Midbrain (tissue), 1 donor: ENCODE data around the gene NCS1.

Experiments
- DNase-seq: peaks from one replicate; lab custom pipeline; 2025; lab: John Stamatoyannopoulos, UW

Gene NCS1

DNA sequence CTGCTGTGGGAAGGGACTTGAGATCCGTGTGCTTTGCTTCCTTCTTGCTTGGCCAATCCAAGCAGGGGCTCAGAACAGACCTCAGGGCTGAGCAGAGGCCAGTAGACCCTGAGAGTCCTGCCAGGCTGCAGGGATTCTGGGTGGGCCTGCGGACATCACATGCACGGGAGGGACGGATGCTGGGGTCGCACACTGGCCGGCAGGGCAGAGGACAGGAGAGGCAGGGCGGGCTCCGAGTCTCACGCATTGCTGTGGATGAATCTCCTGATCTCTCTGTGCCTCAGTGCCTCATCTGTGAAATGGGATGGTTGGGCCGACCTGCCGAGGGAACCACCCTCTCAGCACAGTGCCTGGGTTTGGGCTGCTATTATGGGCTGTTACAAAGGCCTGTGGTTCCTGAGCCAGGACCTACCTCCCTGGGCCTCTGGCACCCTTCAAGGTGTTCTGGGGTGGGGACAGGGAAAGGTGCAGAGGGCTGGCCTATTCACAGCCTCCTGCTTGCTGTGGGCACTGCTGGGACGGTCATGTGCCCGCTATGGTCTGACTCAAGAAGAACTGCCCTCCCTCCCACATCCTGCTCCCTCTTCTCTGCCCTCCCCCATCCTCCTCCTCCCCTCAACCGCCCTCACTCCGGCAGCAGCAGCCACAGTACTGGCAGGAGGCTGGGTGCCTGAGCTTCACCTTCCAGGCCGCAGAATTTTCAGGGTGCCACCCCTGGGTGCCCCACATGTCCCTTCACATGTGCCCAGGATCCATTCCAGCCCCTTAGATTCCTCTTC, 43.3 kb downstream of the NCS1 start:
- DNase-seq: no peak

DNA sequence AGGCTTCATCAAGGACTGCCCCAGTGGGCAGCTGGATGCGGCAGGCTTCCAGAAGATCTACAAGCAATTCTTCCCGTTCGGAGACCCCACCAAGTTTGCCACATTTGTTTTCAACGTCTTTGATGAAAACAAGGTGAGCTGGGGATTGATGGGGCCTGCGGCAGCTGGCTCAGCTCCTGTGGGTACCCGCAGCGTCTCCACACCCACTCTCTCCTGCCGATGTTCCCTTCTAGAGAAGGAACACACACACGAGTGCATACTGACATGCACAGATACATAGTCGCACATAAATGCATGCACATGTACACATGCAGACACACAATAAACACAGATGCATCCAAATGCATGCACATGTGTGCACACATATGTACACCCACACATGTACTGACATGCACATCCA, 45.6 kb downstream of the NCS1 start:
- no peak for DNase-seq

DNA sequence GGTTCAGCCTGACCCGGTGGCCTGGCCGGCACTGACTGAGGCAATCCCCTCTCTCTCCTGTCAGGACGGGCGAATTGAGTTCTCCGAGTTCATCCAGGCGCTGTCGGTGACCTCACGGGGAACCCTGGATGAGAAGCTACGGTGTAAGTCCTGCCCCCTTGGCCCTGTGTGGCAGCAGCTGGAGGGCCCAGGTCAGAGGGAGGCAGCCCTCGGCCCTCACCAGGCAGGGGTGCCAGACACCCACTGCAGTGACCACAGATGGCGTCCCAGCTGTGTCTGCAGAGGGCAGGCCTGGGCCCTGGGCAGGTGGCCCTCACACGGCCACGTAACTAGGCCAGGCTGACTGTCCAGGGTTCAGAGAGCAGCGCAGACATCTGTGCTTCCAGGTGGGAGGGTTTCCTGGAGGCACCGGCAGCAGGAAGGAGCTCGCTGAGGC, 47.5 kb downstream of the NCS1 start:
- DNase-seq: no peak

DNA sequence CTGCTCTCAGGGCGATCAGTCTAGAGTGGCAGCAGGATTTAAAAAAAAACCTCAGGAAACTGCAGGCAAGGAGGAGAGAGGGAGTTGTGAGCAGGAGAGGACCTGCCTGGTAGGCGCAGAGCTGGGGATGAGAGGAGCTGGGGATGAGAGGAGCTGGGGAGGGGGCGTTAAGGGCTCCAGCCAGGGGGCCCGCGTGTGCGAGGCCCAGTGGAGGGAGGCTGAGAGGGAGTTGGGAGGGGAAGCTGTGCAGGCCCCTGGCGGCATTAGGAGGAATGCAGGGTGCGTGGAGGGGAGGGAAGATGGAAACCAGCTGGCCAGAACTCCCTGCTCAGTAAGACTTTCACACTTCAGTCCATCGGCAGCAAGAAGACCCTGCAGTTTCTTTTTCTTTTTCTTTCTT, 48.1 kb downstream of the NCS1 start:
- no peak for DNase-seq

DNA sequence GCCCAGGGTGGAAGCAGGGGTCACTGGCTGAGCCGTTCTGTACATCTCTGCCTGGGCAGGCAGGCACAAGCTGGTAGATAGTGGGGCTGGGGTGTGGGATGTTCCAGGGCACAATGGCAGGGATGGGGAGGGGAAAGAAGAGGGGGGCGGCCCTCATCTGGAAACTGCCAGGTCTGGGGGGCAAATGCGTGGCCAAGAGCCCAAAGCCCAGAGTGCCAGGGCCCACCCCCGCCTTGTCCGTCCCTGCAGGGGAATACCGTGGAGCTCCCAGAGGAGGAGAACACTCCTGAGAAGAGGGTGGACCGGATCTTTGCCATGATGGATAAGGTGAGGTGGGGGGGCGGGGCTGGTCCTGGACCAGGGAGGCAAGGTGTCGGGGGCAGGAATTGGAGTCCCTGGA, 50.6 kb downstream of the NCS1 start:
- DNase-seq: no peak

DNA sequence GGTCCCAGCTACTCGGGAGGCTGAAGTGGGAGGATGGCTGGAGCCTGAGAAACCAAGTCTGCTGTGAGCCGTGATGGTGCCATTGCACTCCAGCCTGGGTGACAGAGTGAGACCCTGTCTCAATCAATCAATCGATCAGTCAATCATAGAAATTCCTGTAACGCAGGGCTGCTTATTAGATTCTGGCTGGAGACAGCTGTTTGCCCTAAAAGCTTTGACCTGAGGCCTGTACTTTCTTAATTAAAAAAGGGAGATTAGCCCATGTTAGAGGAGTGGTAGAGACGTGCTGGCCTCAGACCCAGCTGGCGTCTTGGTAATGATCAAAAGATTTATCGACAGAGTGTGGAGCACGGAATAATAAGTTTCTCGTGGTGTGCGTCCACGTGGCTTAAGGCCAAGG, 52.9 kb downstream of the NCS1 start:
- no peak for DNase-seq

DNA sequence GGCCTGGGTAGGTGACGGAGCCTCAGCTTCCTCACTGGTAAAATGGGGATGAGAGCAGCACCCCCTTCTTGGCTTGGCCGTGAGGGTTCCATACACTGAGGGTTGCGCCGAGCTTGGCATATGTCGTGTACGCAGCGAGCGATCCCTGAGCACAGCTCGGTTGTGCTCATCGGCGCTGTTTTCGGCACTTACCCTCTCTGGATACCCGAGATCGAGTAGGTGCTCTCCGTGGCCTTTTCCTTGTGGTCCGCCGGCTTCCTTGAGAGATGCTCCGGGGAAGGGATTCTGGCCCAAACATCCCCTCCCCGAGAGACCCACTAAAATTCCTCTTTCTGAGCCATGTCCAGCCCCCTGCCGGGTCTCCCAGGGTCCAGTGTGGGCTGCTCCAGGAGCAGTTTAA, 53.4 kb downstream of the NCS1 start:
- DNase-seq: no peak

DNA sequence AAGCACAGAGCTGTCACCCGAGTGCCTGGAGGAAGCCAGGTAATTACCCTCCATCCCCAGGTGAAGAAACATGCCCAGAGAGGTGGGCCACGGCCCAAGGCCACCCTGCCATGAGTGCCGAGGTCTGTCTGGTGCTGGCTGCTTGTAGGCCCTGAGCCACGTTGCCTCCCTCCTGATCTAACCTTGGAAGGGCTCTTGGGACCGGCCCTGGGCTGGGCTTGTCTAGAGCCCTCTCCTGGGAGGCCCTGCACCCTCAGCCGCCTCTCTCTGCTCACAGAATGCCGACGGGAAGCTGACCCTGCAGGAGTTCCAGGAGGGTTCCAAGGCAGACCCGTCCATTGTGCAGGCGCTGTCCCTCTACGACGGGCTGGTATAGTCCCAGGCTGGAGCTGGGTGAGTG, 53.9 kb downstream of the NCS1 start:
- no peak for DNase-seq

DNA sequence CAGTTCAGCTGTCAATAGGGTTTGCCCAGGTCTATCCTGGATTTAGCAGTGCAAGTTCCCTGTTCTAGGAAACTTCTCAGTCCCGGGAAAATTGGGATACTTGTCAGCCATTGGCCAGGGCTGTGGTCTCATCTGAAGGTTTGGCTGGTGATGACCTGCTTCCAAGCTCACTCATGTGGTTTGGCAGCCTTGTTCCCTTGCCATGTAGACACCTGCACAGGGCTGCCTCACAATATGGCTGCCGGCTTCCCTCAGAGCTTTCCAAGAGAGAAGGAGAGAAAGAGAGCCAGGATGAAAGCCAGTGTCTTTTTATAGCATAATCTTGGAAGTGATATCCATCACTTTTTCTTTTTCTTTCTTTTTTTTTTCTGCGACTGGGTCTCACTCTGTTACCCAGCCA, 55.6 kb downstream of the NCS1 start:
- DNase-seq: no peak

DNA sequence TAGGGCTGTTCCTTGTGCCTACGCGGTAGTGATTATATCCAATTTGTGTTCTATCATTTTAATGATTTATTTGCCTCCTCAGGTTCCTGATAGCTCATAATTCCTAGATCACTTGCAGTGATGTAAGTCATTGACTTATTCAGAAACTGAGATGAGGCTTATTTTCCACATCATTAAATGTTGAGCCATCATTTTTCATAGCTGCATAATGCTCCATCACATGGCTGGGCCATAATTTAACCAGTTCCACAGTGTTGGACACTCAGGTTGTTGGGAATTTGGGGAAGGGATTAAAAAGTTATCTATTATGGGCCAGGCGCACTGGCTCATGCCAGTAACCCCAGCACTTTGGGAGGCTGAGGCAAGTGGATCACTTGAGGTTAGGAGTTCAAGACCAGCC, 57.6 kb downstream of the NCS1 start:
- no peak for DNase-seq

DNA sequence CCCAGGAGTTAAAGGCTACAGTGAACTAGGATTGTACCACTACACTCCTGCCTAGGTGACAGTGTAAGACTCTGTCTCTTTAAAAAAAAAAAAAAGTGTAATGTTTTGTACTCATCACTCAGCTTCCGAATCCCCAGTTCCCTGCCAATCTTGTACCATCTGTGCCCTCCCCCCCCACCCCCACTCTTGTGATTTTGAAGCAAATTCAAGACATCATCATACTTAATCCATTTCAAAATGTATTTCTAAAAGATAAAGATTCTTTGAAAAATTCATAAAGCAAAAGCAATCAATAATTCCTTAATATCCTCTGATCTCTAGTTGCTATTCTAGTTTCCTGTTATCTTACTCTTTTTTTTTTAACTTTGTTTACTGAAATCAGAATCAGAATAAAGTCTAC, 58.4 kb downstream of the NCS1 start:
- DNase-seq: no peak

DNA sequence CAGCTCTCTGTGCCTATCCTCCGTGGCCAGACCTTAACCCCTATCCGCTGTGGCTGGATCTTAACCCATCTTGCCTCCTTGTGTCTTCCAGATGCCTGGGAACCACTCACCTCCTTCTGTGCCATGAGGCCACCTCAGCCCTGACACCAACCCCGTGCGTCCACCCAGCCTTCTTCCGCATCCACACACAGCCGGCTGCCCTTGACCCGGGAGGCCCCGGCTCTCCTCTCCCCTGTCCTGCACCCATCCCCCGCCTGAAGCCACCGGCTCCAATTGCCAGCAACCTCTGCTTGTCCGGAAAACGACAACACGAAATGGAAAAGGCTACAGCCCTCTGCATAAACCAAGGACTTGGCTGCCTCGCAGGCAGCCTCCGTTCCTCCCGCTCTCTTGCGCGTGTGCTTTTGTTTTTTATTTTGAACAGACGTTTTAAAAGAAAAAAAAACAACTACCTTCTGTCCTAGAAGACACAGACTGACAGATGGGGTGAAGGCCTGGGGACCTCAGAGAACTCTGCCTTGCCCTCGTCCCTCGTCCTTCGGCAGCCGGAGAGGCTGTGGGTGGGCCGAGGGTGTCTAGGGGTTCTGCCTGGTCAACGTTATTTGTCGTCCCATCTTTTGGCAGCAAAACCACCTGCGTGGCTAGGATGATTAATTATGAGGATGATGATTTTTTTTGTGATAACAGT, 60.8 kb downstream of the NCS1 start:
- DNase-seq: no peak

DNA sequence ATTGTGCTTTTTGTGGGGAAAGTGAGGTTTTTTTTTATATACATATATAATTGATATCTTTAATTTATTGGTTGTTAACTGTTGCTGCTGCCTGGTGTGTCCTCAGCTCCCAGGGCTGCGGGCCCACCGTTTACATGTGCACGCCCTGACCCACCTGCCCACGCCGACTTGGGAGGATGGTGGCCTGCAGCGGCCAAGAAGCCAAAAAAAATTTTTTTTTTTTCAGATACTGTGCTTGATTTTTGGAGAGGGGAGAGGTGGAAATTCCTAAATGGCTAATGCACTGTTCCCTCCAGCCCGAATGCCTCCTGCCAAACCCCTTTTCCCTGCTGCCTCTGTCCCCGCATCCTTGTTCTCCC, 61.4 kb downstream of the NCS1 start:
- DNase-seq: no peak

DNA sequence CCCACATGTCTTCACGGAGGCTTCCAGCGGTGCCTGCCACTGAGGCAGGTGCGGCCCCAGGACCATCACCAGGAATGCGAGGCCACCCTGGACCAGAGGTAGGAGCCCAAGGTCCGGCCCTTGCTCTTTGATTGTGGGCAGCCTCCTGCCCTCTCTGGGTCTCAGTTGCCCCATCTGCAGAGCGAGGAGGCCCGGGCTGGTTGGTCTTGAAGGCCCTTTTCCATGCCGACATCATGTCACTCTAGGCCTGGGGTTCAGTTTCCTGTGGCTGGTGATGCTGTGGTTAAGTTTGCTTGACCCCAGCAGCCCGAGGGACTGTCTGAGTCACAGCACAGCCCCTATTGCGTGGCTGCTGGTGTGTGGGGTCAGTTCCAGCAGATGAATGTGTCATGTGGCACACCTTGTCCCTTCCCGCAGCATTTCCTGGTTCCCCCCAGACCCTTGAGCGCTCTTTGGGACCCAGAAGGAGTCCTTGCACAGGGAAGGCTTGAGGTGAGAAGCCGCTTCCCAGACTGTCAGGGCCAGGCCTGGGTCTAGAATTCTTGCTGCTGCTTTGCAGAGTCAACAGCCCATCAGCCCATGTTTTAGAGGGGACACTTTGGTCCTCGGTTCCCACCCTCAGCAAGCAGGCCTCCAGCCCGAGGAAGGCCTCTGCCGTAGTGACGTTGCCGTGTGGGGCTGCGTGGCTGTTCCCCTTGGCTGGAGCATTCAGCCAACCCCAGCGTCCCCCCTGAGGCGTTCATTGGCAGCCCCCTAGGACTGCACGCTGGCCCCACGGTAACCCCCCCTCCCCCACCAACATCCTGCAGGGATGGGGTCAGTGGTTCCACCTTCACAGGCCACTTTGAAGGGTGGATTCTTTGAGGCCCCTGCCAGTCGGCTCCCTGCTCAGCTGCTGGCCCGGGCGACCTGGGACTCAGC, 62.4 kb downstream of the NCS1 start:
- DNase-seq: no peak

DNA sequence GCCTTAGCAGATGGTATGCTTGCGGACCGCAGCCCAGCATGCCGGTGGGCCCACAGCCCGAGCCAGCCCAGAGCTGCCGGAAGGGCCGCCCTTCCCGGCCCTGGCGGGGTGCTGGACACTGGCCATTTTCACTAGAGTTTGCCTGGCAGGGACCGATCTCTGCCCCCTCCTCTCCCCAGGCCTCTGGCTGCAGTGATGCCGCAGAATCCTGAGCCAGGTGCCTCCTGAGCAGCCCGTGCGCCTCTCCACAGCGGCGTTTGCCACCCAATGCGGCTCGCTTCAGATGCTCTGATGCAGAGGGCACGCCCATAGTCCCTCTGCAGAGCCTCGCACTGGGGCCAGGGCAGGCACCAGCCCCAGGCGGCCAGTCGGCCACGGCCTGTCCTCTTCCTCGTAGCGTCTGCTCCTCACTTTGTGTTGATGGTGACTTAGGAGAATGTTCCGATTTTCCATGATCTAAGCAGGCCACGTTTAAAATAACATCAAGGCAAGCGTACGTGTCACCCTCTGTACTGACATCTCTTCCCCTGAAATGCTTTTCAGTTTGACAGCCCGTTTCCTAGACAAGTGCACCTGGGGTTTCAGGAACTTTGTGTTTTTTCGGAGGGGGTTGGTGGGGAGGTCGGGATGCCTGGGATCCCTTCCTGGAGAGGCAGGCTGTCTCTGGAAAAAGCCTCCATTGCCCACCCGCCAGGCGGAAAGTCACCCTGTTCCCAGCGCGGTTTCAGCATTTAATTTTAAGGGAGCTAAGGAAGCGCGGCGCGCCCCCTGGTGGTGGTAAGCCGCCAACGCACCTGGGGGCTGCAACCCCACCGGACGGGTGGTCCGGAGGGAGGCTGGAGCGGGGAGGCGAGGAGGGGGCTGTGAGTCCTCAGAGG, 63.6 kb downstream of the NCS1 start:
- DNase-seq: peak; percentile 67

DNA sequence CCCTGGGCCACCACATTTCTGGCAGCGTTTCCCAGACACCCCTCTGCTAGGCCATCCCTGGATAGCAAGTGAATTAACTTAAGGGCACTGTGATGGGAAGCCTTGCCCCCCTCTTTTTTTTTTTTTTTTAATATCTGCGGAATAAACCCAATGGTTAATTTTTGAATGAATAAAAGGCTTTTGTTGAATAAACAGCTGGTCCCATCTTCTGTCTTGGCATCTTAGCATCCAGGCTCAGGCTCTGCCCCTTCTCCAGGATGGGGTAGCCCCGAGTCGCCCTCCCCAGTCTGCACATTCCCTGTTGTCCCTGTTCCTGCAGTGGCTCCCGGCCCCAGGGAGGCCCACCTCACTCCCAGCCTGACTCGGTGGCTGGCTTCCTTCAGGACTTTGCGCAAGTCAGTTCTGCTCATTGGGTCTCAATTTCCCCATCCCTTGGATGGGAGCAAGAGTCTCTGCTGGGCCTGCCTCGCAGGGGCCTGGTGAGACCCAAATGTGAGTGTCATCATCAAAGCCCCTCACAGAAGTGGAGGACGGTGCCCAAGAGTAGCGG, 64.3 kb downstream of the NCS1 start:
- DNase-seq: no peak

DNA sequence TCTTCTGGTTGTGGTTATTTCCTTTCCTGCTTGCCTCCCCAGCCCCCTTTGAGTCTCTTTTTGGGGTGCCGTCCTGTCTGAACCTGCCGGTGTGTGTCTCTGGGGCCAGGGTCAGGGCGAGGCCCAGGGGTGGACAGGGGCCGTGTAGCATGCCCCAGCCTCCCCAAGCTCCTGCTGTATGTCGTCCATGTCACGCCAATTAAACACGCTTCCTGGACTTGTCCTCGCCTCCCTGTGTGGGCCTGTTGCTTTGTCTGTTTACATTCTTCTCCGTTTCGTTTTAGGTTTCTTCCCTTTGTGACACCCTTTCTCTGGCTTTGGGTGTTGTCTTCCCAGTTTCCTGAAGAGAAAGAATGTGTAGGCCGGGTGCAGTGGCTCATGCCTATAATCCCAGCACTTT, 64.9 kb downstream of the NCS1 start:
- DNase-seq: no peak

DNA sequence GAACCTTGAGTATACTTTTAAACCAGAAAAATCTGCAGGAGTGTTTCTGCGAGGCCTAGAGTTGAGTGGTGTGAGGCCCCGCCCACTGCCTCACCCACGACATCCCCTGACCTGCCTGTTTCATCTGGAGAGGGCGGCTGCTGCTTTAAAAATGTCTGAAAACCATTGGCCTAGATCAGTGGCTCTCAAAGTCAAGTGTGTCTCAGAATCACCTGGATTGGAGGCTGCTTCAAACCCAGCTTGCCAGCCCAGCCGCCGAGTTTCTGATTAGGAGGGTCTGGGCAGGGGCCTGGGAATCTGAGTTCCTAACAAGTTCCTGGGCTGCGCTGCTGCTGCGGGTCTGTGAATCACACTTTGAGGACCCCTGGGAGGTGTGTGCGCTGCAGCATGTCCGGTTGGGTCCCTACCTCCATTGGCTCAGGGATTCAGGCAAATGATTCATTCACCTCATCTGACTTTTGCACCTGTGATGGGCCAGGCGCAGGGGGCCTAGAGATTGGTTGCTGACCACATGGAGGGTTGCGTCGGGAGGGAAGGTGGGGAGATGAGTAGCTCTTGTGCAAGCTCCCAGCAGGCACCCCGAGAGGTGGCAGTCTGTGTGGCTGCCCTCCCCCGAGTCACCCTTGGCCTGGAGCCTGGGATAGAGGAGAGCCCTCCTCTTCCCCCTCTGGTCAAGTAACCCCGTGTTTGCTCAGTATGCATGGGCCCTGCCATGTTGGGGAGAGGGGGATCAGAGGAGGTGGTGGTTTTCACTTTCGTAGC, 65.7 kb downstream of the NCS1 start:
- no peak for DNase-seq

DNA sequence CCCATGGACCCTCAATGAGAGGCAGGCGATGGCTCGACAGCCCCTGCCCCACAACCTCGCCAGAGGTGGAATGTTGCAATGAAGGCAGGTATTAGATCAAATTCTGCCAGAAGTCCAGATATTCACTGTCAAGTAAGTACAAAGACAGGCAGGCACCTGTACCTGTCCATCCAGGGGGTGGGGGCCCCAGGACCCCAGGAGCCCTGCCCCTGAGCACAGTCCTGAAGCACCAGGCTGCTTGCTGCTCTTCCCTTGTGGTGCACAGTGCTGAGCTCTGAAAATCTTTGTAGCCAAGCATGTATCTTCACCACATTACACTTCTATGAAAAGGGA, 67.1 kb downstream of the NCS1 start:
- no peak for DNase-seq

DNA sequence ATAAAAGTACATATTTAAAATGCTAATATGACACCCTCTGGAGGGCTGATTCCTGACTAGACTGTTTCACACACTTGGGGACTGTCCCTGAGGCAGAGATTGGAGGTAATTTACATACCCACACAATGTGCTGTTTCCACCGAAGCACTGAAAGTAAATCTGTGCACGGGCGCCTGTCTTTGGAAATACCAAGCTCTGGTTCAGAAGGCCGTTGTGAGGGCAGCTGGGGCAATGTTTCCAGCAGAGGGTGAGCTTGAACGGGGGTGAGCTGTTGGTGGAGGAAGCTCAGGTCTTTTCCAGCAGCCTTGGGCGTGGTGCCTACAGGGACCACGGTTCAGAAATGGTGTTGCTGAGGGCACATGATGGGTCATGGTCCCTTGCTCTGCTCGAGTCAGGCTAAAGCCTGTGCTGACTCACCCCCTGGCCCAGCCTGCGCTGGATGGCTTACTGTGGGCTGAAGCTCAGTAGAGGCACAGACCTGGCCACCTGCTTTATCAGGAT, 67.6 kb downstream of the NCS1 start:
- DNase-seq: no peak
